Keratinocyte (primary cell): ENCODE measurements around the gene RAB11FIP4.

Source experiments
- EZH2 ChIP-seq: IDR thresholded peaks from one replicate; pipeline ENCODE4 v1.6.1; 2012; ENCODE audit warnings: inconsistent platforms, mild to moderate bottlenecking, low read length, moderate library complexity
- TF ChIP-seq, protein P1 (sequence below), 3 experiments: IDR thresholded peaks in 1 of 3; conservative IDR thresholded peaks in 1 of 3; optimal IDR thresholded peaks in 1 of 3; 2 replicates in 2 of 3; 3 replicates in 1 of 3; pipeline versions ENCODE3 to v1.5.1; 2011; ENCODE audit warnings: low read length in 3 of 3, mild to moderate bottlenecking in 3 of 3, moderate library complexity in 2 of 3, control low read depth in 1 of 3, inconsistent platforms in 1 of 3; ENCODE audit not compliant: insufficient read depth in 2 of 3; ENCODE audit errors: extremely low read depth in 1 of 3

DNA sequence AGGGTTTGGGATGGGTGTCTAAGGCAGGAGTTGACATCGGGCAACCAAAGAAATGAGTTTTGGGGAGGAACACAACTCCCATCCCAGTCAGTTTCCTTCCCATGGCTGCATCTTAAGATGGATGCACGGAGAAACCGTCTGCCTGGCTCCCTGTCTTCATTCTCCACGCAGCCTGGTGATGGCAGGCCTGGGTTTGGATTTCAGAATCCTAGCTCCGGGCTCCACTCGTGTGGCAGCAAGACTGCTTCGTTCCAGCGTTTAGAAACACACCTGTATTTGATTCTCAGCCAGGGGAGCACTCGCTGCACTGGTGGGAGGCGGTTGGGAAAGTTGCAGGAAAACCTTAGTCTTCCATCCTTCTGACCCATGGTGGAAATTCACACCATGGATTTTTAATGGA is 141.1 kb downstream of the RAB11FIP4 start:
- TF ChIP-seq, protein P1, sequence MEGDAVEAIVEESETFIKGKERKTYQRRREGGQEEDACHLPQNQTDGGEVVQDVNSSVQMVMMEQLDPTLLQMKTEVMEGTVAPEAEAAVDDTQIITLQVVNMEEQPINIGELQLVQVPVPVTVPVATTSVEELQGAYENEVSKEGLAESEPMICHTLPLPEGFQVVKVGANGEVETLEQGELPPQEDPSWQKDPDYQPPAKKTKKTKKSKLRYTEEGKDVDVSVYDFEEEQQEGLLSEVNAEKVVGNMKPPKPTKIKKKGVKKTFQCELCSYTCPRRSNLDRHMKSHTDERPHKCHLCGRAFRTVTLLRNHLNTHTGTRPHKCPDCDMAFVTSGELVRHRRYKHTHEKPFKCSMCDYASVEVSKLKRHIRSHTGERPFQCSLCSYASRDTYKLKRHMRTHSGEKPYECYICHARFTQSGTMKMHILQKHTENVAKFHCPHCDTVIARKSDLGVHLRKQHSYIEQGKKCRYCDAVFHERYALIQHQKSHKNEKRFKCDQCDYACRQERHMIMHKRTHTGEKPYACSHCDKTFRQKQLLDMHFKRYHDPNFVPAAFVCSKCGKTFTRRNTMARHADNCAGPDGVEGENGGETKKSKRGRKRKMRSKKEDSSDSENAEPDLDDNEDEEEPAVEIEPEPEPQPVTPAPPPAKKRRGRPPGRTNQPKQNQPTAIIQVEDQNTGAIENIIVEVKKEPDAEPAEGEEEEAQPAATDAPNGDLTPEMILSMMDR (optimal IDR thresholded peaks at IDR 0.05 in 1 of 3, IDR thresholded peaks at IDR 0.05 in 1 of 3, conservative IDR thresholded peaks at IDR 0.05 in 1 of 3; ENCODE audit: extremely low read depth in 1 of 3, insufficient read depth in 2 of 3, low read length in 3 of 3) = no peak
- TF ChIP-seq EZH2 = no peak
